ENCODE results near the gene SLC30A2. TPM values are rescaled to one million over a fixed set of nuclear protein-coding genes. Genes with fewer than 3 reads are reported as not detected.

Gene SLC30A2
- total RNA-seq, 4 donors from 2014 or later, result 0.13 to 1.8 (median 0.42) TPM

DNA sequence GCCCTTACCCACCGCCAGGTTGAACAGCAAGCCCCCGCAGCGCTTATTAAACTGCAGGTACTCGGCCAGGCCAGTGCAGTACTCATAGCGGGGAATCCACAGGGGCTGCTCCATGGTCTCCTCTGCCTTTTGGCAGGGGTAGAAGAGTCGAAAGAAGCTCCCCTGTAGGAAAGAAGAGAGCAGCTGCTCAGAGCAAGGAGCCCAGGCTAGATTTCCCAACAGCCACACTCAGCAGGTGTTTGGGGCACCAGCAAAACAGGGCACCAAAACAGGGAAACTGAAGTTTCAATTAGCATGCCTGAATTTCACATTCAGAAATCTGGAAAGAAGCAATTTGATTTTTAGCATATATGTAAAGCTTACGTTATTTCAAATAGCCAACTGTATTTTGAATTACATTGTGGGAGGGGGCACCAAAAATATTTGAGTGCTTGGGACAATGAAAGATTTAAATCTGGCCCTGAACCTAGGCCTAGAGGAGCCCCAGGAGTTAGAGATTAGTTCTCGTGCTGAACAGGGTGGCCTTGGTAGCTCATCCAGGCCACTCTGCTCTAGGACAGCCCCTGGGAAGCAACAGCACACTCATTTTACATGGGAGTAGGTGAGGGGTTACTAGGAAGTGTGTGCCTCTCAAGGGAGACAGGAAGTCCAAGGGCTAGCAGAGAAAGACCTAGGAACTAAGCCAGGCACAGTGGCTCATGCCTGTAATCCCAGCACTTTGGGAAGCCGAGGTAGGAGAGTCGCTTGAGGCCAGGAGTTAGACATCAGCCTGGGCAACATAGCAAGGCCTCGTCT is 56.3 kb downstream of the SLC30A2 start:
- intact Hi-C loops (cut with DNase I; ENCODE audit: low total_unique reads), result loop anchor here (10.0 kb wide), 1 partner anchor 155 kb away; no protein-coding TSS in a partner anchor

DNA sequence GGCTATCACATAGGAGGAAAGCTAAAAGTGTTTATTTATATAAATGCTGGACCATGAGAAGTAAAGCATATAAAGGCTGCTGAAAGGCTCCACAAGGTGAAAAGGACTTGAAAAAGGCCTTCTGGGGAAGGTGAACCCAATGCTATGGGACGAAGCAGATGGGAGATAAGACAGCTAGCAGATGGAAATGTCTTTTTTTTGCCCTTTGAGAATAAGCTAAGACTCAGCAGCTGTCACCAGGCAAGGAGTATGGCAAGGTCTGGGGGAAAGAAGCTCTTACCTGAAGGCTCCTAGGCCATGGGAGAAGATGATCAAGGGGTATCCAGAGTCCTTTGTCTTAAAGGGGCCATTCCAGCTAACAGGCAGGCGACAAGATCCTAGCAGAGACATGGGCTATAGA is 58.0 kb downstream of the SLC30A2 start:
- WGBS, 2 donors, result 96% methylated on average over 2 of the region's 2 CpGs
- no peak overlapping the region for H3K4me3 ChIP-seq (ENCODE audit: low read depth, poor library complexity, severe bottlenecking)
- no peak for DNase-seq (ENCODE audit: low spot score in 2 of 2)
- TF ChIP-seq POLR2A (IDR thresholded peaks at IDR 0.05), result no peak
- TF ChIP-seq, protein P1, sequence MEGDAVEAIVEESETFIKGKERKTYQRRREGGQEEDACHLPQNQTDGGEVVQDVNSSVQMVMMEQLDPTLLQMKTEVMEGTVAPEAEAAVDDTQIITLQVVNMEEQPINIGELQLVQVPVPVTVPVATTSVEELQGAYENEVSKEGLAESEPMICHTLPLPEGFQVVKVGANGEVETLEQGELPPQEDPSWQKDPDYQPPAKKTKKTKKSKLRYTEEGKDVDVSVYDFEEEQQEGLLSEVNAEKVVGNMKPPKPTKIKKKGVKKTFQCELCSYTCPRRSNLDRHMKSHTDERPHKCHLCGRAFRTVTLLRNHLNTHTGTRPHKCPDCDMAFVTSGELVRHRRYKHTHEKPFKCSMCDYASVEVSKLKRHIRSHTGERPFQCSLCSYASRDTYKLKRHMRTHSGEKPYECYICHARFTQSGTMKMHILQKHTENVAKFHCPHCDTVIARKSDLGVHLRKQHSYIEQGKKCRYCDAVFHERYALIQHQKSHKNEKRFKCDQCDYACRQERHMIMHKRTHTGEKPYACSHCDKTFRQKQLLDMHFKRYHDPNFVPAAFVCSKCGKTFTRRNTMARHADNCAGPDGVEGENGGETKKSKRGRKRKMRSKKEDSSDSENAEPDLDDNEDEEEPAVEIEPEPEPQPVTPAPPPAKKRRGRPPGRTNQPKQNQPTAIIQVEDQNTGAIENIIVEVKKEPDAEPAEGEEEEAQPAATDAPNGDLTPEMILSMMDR (IDR thresholded peaks at IDR 0.05), result no peak
- intact Hi-C loops (cut with DNase I; ENCODE audit: low total_unique reads), result no loop called here

More for the DNA sequence above, 56.3 kb downstream of the SLC30A2 start:
- H3K4me3 ChIP-seq (ENCODE audit: low read depth, poor library complexity, severe bottlenecking), result no peak overlapping the region
- whole genome bisulfite sequencing, 2 donors, result 83 to 90% methylated on average over 11 of the region's 11 CpGs
- no peak for DNase-seq (ENCODE audit: low spot score in 2 of 2)
- TF ChIP-seq, protein P1 (IDR thresholded peaks at IDR 0.05), result no peak
- no peak for TF ChIP-seq POLR2A (IDR thresholded peaks at IDR 0.05)

Other genes with a start within 250 kb of the SLC30A2 start
- gene SELENON, start 245.9 kb downstream of the SLC30A2 start, total RNA-seq, result 10 to 100 TPM; 14.9 to 24.5 (median 17.6) TPM
- 10 to 100 TPM; 34.9 to 46.1 (median 39.7) TPM for gene MTFR1L, start 226.2 kb downstream of the SLC30A2 start, total RNA-seq
- under 1 TPM in 1 of 4 donors, not detected in 3; 0.68 TPM for gene AUNIP, start 186.7 kb downstream of the SLC30A2 start, total RNA-seq
- gene PAQR7, start 170.4 kb downstream of the SLC30A2 start, total RNA-seq, result 10 to 100 TPM; 20.1 to 29.6 (median 24.4) TPM
- 10 to 100 TPM; 19.0 to 26.5 (median 24.0) TPM for gene STMN1, start 139.7 kb downstream of the SLC30A2 start, total RNA-seq
- gene PAFAH2, start 48.1 kb downstream of the SLC30A2 start, total RNA-seq, result 10 to 100 TPM; 11.8 to 23.0 (median 17.1) TPM
- gene EXTL1, start 24.3 kb downstream of the SLC30A2 start, total RNA-seq, result 1 to 10 TPM in 2 of 4 donors, under 1 TPM in 2; 0.34 to 3.9 (median 2.2) TPM
- gene TRIM63, start 21.5 kb upstream of the SLC30A2 start, total RNA-seq, result 1 to 10 TPM in 3 of 4 donors, under 1 TPM in 1; 0.21 to 2.5 (median 2.1) TPM
- 10 to 100 TPM; 14.0 to 16.7 (median 14.4) TPM for gene PDIK1L, start 65.7 kb upstream of the SLC30A2 start, total RNA-seq
- gene FAM110D, start 113.0 kb upstream of the SLC30A2 start, total RNA-seq, result 1 to 10 TPM in 3 of 4 donors, under 1 TPM in 1; 0.57 to 9.1 (median 3.2) TPM
- not detected for gene C1orf232, start 122.8 kb upstream of the SLC30A2 start, total RNA-seq
- 10 to 100 TPM; 17.4 to 49.3 (median 31.4) TPM for gene ZNF593, start 123.8 kb upstream of the SLC30A2 start, total RNA-seq
- not detected for gene ZNF593OS, start 125.7 kb upstream of the SLC30A2 start, total RNA-seq
- 10 to 100 TPM; 16.8 to 71.4 (median 45.0) TPM for gene CNKSR1, start 131.4 kb upstream of the SLC30A2 start, total RNA-seq
- gene CATSPER4, start 144.5 kb upstream of the SLC30A2 start, total RNA-seq, result not detected
- gene CEP85, start 188.1 kb upstream of the SLC30A2 start, total RNA-seq, result 10 to 100 TPM; 13.0 to 17.2 (median 14.1) TPM
- gene SH3BGRL3, start 234.0 kb upstream of the SLC30A2 start, total RNA-seq, result 10 to 100 TPM; 74.8 to 97.1 (median 78.3) TPM